Activated CD8-positive, alpha-beta T cell treated with anti-CD3 and anti-CD28 coated beads for 36 hours (primary cell): ENCODE results near the gene TNIK. TPM values are rescaled to one million over a fixed set of nuclear protein-coding genes. Genes with fewer than 3 reads are reported as not detected.

ENCODE experiments used
- ATAC-seq: fragments of 200-7000 bp; cut with Tn5 transposase; one replicate; pipeline ENCODE4 v1.10.0; 2021; ENCODE audit warnings: mild to moderate bottlenecking, moderate library complexity
- CTCF ChIA-PET: fragments of 350-600 bp; sonication (Branson Sonifier 250); formaldehyde crosslinking; loops from one replicate; lab custom pipeline; 2021; ENCODE audit warnings: antibody characterized with exemption; lab: Charles Lee
- POLR2A ChIA-PET: fragments of 350-600 bp; sonication (Branson Sonifier 250); formaldehyde crosslinking; loops from one replicate; lab custom pipeline; 2021; ENCODE audit warnings: antibody characterized with exemption; lab: Charles Lee
- DNase-seq: peaks from one replicate; pipeline ENCODE4 v3.0.0-alpha.2; 2020
- H3K27ac Mint-ChIP-seq: one replicate; pipeline ENCODE4 v1.8.0; 2021; ENCODE audit warnings: mild to moderate bottlenecking, mixed read lengths
- H3K27me3 Mint-ChIP-seq: one replicate; pipeline ENCODE4 v1.8.0; 2021; ENCODE audit warnings: mixed read lengths
- H3K36me3 Mint-ChIP-seq: one replicate; pipeline ENCODE4 v1.8.0; 2021; ENCODE audit warnings: low read depth, mixed read lengths
- H3K4me1 Mint-ChIP-seq: one replicate; pipeline ENCODE4 v1.8.0; 2021; ENCODE audit warnings: low read depth, mixed read lengths
- H3K4me3 Mint-ChIP-seq: one replicate; pipeline ENCODE4 v1.8.0; 2021; ENCODE audit warnings: mild to moderate bottlenecking, moderate library complexity, mixed read lengths
- H3K9me3 Mint-ChIP-seq: one replicate; pipeline ENCODE4 v1.8.0; 2021; ENCODE audit warnings: mixed read lengths
- intact Hi-C: fragments of 100-400 bp; cut with micrococcal nuclease; formaldehyde crosslinking; loops from one replicate; pipeline ENCODE4 v1.10.0; 2022
- total RNA-seq, 2 experiments: library from RNA; stranded (reverse); gene quantifications; one replicate each; pipeline ENCODE4 v1.2.3, GENCODE V29; 2021
- TF ChIP-seq, protein P1 (sequence below): fragments of 200-600 bp; IDR thresholded peaks from one replicate; pipeline ENCODE4 v1.8.0; 2022; ENCODE audit warnings: antibody characterized with exemption, mild to moderate bottlenecking

The TNIK gene
- total RNA-seq, 2 experiments from 2014 or later: 25.1 to 28.8 TPM

DNA sequence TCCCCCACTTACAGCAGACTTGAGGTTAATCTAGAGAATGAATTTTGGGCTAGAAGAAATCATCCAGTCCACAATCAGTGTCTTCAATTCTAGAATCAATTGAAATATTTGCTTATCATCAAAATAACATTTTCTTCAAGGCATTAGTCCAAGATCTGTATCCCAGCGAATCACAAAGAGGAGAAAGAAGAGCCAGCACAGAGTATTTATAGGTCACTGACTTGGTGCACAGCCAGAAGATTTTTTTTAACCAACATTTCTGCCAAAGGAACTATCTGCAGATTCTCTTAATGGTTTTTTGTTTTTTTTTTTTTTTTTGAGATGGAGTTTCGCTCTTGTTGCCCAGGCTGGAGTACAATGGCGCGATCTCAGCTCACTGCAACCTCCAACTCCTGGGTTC lies 178.2 kb downstream of the TNIK start:
- Mint-ChIP-seq H3K4me1 (peaks cover 79% of the 10 kb centered on the region), H3K9me3 (peaks cover 1% of the 10 kb centered on the region), H3K27ac (no peak overlapping the region), H3K27me3 (no peaks in the 10 kb centered on the region), H3K4me3 (no peak overlapping the region), H3K36me3 (peaks cover 5% of the 10 kb centered on the region)
- ChIA-PET CTCF (no interaction called here), POLR2A (no interaction called here)
- intact Hi-C loops: no loop called here
- DNase-seq (no peak), ATAC-seq (no peak)
- TF ChIP-seq, protein P1, sequence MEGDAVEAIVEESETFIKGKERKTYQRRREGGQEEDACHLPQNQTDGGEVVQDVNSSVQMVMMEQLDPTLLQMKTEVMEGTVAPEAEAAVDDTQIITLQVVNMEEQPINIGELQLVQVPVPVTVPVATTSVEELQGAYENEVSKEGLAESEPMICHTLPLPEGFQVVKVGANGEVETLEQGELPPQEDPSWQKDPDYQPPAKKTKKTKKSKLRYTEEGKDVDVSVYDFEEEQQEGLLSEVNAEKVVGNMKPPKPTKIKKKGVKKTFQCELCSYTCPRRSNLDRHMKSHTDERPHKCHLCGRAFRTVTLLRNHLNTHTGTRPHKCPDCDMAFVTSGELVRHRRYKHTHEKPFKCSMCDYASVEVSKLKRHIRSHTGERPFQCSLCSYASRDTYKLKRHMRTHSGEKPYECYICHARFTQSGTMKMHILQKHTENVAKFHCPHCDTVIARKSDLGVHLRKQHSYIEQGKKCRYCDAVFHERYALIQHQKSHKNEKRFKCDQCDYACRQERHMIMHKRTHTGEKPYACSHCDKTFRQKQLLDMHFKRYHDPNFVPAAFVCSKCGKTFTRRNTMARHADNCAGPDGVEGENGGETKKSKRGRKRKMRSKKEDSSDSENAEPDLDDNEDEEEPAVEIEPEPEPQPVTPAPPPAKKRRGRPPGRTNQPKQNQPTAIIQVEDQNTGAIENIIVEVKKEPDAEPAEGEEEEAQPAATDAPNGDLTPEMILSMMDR: no peak

DNA sequence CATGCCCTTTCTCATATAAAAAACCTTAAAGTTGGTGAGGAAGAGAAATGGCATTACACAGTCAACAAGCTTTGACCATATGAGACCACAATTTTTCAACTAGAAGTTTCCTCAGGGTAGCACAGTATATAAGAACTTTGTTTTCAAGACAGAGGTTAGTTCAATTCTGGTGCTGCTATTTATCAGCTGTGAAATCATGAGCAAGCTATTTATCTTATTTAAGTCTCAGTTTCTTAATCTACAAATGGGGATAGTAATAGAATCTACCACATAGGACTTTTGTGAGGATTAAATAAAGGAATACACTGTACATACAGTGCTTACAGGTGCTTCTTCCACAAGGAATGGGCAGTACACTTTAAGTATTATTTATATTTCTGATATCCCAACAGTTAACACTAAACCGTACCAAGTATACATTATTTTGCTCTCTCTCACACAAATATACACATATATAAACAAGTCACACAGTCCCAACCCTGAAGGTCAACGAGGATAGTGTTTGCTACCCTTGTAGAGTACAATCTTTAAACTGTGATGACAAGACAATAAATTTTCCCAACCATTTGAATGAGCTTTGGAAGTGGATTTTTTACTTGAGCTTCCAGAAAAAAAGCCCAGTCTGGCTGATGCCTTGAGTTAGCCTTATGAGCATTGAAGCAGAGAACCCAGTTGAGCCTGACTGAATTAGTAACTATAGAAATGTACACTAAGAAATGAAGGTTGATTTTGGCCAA lies 178.8 kb downstream of the TNIK start:
- Mint-ChIP-seq H3K4me3 (no peak overlapping the region), H3K4me1 (peaks cover 77% of the 10 kb centered on the region), H3K27ac (no peak overlapping the region), H3K36me3 (peaks cover 5% of the 10 kb centered on the region), H3K27me3 (no peaks in the 10 kb centered on the region), H3K9me3 (peaks cover 1% of the 10 kb centered on the region)
- ChIA-PET POLR2A (no interaction called here), CTCF (interaction anchor here (1.3 to 2.0 kb wide), 2 partner anchors 12 to 284 kb away, joined by 6 to 7 read pairs; no protein-coding TSS in a partner anchor)
- ATAC-seq (no peak), DNase-seq (no peak)
- intact Hi-C loops: no loop called here
- TF ChIP-seq, protein P1: no peak

DNA sequence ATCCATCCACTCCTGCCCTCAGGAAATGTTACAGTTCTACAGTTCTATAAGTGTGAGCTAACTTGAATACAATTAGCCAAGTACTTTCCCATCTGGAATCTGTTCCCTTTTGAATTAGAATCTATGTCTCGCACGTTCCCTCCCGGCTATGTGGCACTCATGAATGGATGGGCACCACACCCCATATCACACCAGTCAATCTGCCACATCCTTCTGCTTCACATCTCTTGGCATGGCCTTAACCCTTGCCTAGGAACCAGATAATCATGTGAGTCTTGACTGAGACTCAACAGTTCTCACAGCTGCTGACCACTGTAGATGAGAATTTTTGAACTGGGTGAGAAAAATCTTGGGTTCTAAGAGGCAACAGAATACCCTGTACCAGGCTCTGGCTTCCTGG lies 180.2 kb downstream of the TNIK start:
- CTCF ChIA-PET: interaction anchor here (1.3 to 2.0 kb wide), 4 partner anchors 10 to 287 kb away, joined by 3 to 7 read pairs (median 5); no protein-coding TSS in a partner anchor
- peaks cover 68% of the 10 kb centered on the region for H3K4me1 Mint-ChIP-seq
- DNase-seq: no peak

DNA sequence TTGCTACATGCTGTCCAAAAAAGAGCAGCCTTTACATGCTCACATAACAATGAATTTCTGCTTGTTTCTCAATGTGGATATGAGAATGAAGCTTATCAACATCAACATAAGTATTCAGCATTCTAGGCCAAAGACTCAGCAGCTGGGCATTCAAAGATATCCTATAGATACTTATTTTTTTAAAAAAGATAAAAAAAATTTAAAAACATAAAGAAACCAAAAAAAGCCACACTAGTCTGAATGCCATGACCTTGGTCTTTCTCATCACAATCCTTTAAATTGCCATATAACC lies 182.0 kb downstream of the TNIK start:
- H3K4me1 Mint-ChIP-seq: peaks cover 68% of the 10 kb centered on the region
- ChIA-PET CTCF (interaction anchor here (1.0 to 1.6 kb wide), 3 partner anchors 16 to 90 kb away, joined by 3 to 5 read pairs (median 3); no protein-coding TSS in a partner anchor), POLR2A (no interaction called here)
- no peak for DNase-seq
- TF ChIP-seq, protein P1: no peak
- no peaks in the 10 kb centered on the region for H3K27me3 Mint-ChIP-seq
- H3K27ac Mint-ChIP-seq: no peak overlapping the region
- no peak overlapping the region for H3K4me3 Mint-ChIP-seq
- ATAC-seq: no peak
- peaks cover 6% of the 10 kb centered on the region for H3K9me3 Mint-ChIP-seq
- H3K36me3 Mint-ChIP-seq: peaks cover 9% of the 10 kb centered on the region
- intact Hi-C loops: no loop called here

More for the DNA sequence above, 180.2 kb downstream of the TNIK start:
- H3K36me3 Mint-ChIP-seq: peaks cover 9% of the 10 kb centered on the region
- peaks cover 4% of the 10 kb centered on the region for H3K9me3 Mint-ChIP-seq
- no peaks in the 10 kb centered on the region for H3K27me3 Mint-ChIP-seq
- no peak for ATAC-seq
- TF ChIP-seq, protein P1: no peak
- no peak overlapping the region for H3K4me3 Mint-ChIP-seq
- intact Hi-C loops: no loop called here
- POLR2A ChIA-PET: interaction anchor here (0.6 to 1.2 kb wide), 2 partner anchors 11 to 52 kb away, joined by 3 read pairs; no protein-coding TSS in a partner anchor
- H3K27ac Mint-ChIP-seq: no peak overlapping the region
